Measurements from ENCODE around the gene MAPKAP1.

GRCh38 chr9:125585503-125586171, 121.4 kb downstream of the MAPKAP1 start:
- no peak for TF ChIP-seq CTCF (IDR thresholded peaks at IDR 0.05)
- TF ChIP-seq POLR2A (IDR thresholded peaks at IDR 0.05) = no peak
